ENCODE data around the gene KCNQ1. TPM values are rescaled to one million over a fixed set of nuclear protein-coding genes. Genes with fewer than 3 reads are reported as not detected.

Gene KCNQ1
- total and polyA plus RNA-seq, 2 of the 13 experiments (the other 11 are each of a cell fraction or from before 2014, with no cell fraction given), result 0.02 to 0.08 TPM

DNA sequence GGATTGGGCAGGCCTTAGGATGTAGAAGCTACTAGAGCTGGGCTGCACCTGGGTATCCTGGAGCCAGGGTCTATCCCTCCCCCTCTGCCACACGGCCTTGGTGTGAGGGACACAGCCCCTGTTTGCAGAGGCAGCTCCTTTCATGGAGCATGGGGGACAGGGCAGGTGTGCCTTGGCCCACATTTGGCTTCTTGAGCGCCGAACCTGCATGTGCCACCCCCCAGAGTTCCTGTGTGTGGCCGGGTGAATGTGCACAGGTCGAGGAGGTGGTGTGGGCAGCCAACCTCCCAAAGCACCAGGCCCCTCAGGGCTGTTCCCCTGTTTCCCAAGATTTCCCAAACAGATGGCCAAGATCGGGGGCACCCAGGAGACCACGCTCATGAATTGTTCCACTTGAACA is 262.9 kb downstream of the KCNQ1 start:
- H4K20me1 ChIP-seq (ENCODE audit: insufficient read depth, low read length), result no peaks in the 10 kb centered on the region
- H3K27ac ChIP-seq (ENCODE audit: extremely low read length, insufficient read depth, low read length), result no peak overlapping the region
- DNase-seq (ENCODE audit: low spot score), result no peak
- no peaks in the 10 kb centered on the region for H3K79me2 ChIP-seq (ENCODE audit: insufficient read depth, low read length)
- WGBS (ENCODE audit: low lambda C conversion rate), result 100% methylated on average over 1 of the region's 7 CpGs
- BruUV-seq (replicated peaks), result no TSS peak
- peaks cover 14% of the 10 kb centered on the region for H3K4me1 ChIP-seq (ENCODE audit: insufficient read depth, low read length)
- H3K36me3 ChIP-seq (replicated peaks in 1 of 2; ENCODE audit: control insufficient read depth in 1 of 2, insufficient read depth in 2 of 2, low read length in 2 of 2), result no peaks in the 10 kb centered on the region
- no peak overlapping the region for H3K4me3 ChIP-seq (replicated peaks in 1 of 3; ENCODE audit: insufficient read depth in 1 of 3, low read depth in 2 of 3, low read length in 3 of 3)
- no peak overlapping the region for H3K4me2 ChIP-seq (ENCODE audit: low read depth, low read length)
- POLR2A ChIA-PET, result interaction anchor here (1.2 to 1.3 kb wide), 2 partner anchors 8 to 25 kb away, joined by 4 to 5 read pairs; partner anchors contain the start of gene KCNQ1OT1
- no peak for TF ChIP-seq ZBTB44 (CRISPR knock-in tag; IDR thresholded peaks at IDR 0.05)
- peak; percentile 64 for TF ChIP-seq ZNF629 (CRISPR knock-in tag; conservative IDR thresholded peaks at IDR 0.05)
- FAIRE-seq, result no peak
- no peak overlapping the region for H2AFZ ChIP-seq (ENCODE audit: low read length)
- CTCF ChIA-PET (ENCODE audit: low intra/inter-chr PET ratio, low total read pairs), result no interaction called here
- ATAC-seq, result no peak
- in situ Hi-C loops (cut with HindIII; ENCODE audit: extremely low pct_ligation_motif_present, low pct_unique_long_range_greater_than_20kb), result no loop called here
- H3K9ac ChIP-seq (ENCODE audit: insufficient read depth, low read depth, low read length), result no peak overlapping the region
- peaks cover 15% of the 10 kb centered on the region for H3K9me3 ChIP-seq (ENCODE audit: low read length)
- intact Hi-C loops (cut with micrococcal nuclease; ENCODE audit: unreplicated experiment), result no loop called here
- peaks cover 9 to 27% of the 10 kb centered on the region in 2 experiments for H3K27me3 ChIP-seq (ENCODE audit: control insufficient read depth in 1 of 2, insufficient read depth in 2 of 2, low read length in 2 of 2)

DNA sequence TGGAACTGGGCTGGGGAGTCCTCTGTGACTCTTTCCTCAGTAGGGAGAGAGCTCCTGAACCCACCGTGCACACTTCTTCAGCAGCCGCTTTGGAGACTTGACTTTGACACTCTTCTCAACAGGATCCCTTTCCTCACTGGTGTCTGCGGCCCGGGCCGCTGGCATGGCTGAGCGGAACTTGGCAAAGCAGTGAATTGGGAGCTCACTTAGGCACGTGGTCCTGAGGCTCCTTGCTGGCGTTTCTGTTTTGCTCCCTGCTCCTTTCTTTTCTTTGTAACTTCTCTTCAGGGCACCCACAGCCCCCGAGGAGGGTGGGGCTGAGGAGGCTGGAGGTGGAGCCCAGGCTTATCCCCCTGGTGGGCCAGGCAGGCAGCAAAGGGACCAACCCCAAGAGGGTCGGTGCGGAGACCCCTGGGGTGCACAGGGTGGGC is 263.4 kb downstream of the KCNQ1 start:
- Histone ChIP-seq H3K9me3 (ENCODE audit: low read length) (peaks cover 15% of the 10 kb centered on the region), H3K4me3 (replicated peaks in 1 of 3; ENCODE audit: insufficient read depth in 1 of 3, low read depth in 2 of 3, low read length in 3 of 3) (no peak overlapping the region), H3K4me2 (ENCODE audit: low read depth, low read length) (no peak overlapping the region), H3K9ac (ENCODE audit: insufficient read depth, low read depth, low read length) (no peak overlapping the region), H4K20me1 (ENCODE audit: insufficient read depth, low read length) (no peaks in the 10 kb centered on the region), H3K79me2 (ENCODE audit: insufficient read depth, low read length) (no peaks in the 10 kb centered on the region), H3K27ac (ENCODE audit: extremely low read length, insufficient read depth, low read length) (no peak overlapping the region), H2AFZ (ENCODE audit: low read length) (no peak overlapping the region), H3K27me3 (ENCODE audit: control insufficient read depth in 1 of 2, insufficient read depth in 2 of 2, low read length in 2 of 2) (peaks cover 9 to 31% of the 10 kb centered on the region in 2 experiments), H3K4me1 (ENCODE audit: insufficient read depth, low read length) (peaks cover 10% of the 10 kb centered on the region), H3K36me3 (replicated peaks in 1 of 2; ENCODE audit: control insufficient read depth in 1 of 2, insufficient read depth in 2 of 2, low read length in 2 of 2) (no peaks in the 10 kb centered on the region)
- POLR2A ChIA-PET, result interaction anchor here (1.2 to 1.3 kb wide), 2 partner anchors 8 to 24 kb away, joined by 4 to 5 read pairs; partner anchors contain the start of gene KCNQ1OT1
- no peak for FAIRE-seq
- in situ Hi-C loops (cut with HindIII; ENCODE audit: extremely low pct_ligation_motif_present, low pct_unique_long_range_greater_than_20kb), result no loop called here
- intact Hi-C loops (cut with micrococcal nuclease; ENCODE audit: unreplicated experiment), result no loop called here
- 63% methylated on average over 11 of the region's 11 CpGs for WGBS (ENCODE audit: low lambda C conversion rate)
- no TSS peak for BruUV-seq (replicated peaks)
- ATAC-seq, result no peak
- no peak for DNase-seq (ENCODE audit: low spot score)
- CTCF ChIA-PET (ENCODE audit: low intra/inter-chr PET ratio, low total read pairs), result no interaction called here
- TF ChIP-seq ZNF230 (CRISPR knock-in tag; IDR thresholded peaks at IDR 0.05) (no peak), FOXP1 (IDR thresholded peaks at IDR 0.05) (no peak), FOXP1 (CRISPR knock-in tag; IDR thresholded peaks at IDR 0.05) (no peak), ZHX2 (IDR thresholded peaks at IDR 0.05; ENCODE audit: low read depth) (no peak), ZHX2 (CRISPR knock-in tag; IDR thresholded peaks at IDR 0.05; ENCODE audit: borderline replicate concordance) (no peak)

Measured in HepG2 (cell line).